ENCODE data around the gene FNIP2. TPM values are rescaled to one million over a fixed set of nuclear protein-coding genes. Genes with fewer than 3 reads are reported as not detected.

FNIP2 gene
- total and polyA plus RNA-seq, 8 donors: 4.8 to 109 (median 28.9) TPM

DNA sequence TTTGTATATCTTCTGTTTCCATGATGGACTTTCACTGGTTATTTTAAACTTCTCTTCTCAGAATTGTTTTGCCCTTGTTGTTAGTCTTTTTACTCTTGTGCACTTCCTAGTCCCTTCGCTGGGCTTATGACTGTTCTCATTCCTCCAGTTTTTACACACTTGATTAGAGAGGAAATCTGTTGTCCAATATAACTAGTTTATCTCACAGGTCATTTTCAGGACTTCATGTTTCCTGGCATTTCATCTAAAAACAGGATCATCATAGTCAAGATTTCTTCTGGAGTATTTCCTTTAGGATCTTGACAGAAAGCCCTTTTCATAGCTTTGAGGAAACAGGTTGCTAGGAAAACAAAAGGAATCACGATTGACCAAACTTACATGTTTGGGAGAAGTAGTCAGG is 3.0 kb downstream of the FNIP2 start:
- no peaks in the 10 kb centered on the region for H3K27me3 ChIP-seq
- H3K4me1 ChIP-seq: peaks cover 36 to 85% (median 63%) of the 10 kb centered on the region in 4 donors
- H3K9me3 ChIP-seq: no peaks in the 10 kb centered on the region
- H3K27ac ChIP-seq: peak overlapping the region in 4 of 5 donors; percentile 1 to 94 (median 88)
- intact Hi-C loops (cut with DNase I; ENCODE audit: low total_unique reads): no loop called here
- TF ChIP-seq EP300 (IDR thresholded peaks at IDR 0.05) (no peak), POLR2AphosphoS5 (IDR thresholded peaks at IDR 0.05) (no peak), POLR2A (IDR thresholded peaks at IDR 0.05) (no peak)
- TF ChIP-seq, protein P1, sequence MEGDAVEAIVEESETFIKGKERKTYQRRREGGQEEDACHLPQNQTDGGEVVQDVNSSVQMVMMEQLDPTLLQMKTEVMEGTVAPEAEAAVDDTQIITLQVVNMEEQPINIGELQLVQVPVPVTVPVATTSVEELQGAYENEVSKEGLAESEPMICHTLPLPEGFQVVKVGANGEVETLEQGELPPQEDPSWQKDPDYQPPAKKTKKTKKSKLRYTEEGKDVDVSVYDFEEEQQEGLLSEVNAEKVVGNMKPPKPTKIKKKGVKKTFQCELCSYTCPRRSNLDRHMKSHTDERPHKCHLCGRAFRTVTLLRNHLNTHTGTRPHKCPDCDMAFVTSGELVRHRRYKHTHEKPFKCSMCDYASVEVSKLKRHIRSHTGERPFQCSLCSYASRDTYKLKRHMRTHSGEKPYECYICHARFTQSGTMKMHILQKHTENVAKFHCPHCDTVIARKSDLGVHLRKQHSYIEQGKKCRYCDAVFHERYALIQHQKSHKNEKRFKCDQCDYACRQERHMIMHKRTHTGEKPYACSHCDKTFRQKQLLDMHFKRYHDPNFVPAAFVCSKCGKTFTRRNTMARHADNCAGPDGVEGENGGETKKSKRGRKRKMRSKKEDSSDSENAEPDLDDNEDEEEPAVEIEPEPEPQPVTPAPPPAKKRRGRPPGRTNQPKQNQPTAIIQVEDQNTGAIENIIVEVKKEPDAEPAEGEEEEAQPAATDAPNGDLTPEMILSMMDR (IDR thresholded peaks at IDR 0.05): no peak
- H3K36me3 ChIP-seq: no peaks in the 10 kb centered on the region
- WGBS, 5 donors: 21 to 50% (median 36%) methylated on average over 2 of the region's 2 CpGs
- H3K4me3 ChIP-seq: peak overlapping the region in 2 of 4 donors; percentile 81 to 84
- DNase-seq: no peak

DNA sequence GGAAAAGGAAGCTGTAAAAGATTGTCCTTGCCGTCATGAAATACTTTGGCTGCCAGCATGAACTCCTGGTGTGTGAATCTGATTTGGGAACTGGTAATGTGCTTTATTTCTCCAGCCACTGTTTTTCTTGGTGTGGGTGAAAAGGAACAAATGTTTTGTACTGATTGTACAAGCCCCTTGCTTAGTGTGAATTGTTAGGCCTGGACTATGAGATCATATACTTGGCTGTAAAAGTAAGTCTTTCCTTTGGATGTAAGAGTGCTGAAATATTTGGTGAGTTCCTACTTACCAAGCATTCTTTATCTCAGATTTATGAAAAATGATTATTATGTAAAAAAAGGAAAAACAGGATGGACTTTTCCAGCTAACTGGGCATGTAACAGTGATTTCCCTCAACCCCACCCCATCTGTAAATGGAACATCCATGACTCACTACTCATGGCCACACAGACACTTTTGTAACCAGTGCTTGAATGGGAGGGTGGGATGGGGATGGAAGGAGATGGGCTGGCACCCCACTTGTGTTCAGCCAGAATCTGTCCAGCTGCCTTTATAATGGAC is 6.3 kb downstream of the FNIP2 start:
- Histone ChIP-seq H3K36me3 (no peaks in the 10 kb centered on the region), H3K27ac (peak overlapping the region; percentile 52 to 79 (median 71)), H3K4me3 (no peak overlapping the region), H3K27me3 (no peaks in the 10 kb centered on the region), H3K9me3 (no peaks in the 10 kb centered on the region), H3K4me1 (peaks cover 48 to 98% (median 79%) of the 10 kb centered on the region in 4 donors)
- intact Hi-C loops (cut with DNase I; ENCODE audit: low total_unique reads): no loop called here
- TF ChIP-seq POLR2AphosphoS5 (IDR thresholded peaks at IDR 0.05): peak in 1 of 3 donors; percentile 28
- TF ChIP-seq, protein P1 (IDR thresholded peaks at IDR 0.05): no peak
- peak in 1 of 2 donors; percentile 69 for DNase-seq
- WGBS, 5 donors: 15 to 36% (median 23%) methylated on average over 1 of the region's 1 CpG

DNA sequence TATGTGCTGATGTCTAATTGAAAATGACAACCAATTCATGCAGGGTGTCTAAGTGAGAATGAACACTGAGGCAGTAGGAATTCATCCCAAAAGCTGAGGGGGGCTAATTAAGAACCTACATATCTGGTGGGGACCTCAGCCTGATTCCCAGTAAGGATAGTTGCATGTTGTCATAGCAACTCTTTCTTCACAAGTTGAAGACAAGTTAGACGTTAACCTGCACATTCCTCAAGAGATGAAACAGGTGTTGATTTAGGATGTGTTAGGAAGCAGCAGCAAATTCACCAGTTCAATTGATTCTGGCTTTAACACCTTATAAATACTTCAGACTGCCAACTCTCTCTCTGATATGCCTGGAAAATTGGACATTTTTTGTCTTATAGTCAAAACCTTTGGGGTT is 7.3 kb downstream of the FNIP2 start:
- H3K4me3 ChIP-seq: no peak overlapping the region
- intact Hi-C loops (cut with DNase I; ENCODE audit: low total_unique reads): no loop called here
- no peaks in the 10 kb centered on the region for H3K27me3 ChIP-seq
- peaks cover 40 to 91% (median 73%) of the 10 kb centered on the region in 4 donors for H3K4me1 ChIP-seq
- H3K27ac ChIP-seq: peak overlapping the region in 3 of 5 donors; percentile 71 to 79 (median 76)
- DNase-seq: no peak
- no peaks in the 10 kb centered on the region for H3K9me3 ChIP-seq
- WGBS, 5 donors: 35 to 56% (median 39%) methylated on average over 1 of the region's 1 CpG
- H3K36me3 ChIP-seq: no peaks in the 10 kb centered on the region
- TF ChIP-seq POLR2A (IDR thresholded peaks at IDR 0.05) (no peak), EP300 (IDR thresholded peaks at IDR 0.05) (no peak), POLR2AphosphoS5 (IDR thresholded peaks at IDR 0.05) (no peak)
- TF ChIP-seq, protein P1 (IDR thresholded peaks at IDR 0.05): no peak

DNA sequence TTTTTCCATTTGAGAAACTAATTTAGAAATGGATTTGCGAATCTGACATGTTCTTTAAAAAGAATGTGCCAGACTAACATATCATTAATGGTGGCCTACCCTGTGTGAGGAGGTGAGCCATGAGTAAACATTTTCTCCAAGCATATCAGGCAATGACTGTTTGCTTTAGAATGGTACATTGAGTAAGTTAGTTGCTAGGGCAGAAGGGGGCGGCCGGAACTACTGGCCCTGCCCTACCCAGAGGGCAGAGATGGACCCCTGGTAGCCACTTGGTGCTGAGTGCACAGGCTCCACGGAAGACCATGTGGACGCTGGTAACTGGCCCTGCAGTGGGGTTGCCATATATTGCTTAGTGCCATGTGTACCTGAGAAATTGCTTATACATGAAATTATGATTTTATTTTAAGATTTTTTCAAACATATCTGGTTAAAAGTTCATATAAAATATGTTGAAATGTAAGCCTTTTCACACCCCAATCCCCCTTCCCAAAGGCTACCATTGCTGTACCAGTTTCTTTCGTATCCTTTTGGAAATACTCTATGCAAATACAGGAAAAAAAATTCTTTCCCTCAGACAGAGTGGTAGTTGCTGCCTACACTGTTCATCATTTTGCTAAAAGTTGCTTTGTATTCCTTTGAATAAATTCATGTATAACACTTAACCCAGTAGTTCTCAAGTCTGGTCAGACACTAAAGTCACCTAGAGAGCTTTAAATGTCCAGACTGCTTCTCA is 8.8 kb downstream of the FNIP2 start:
- no peak for TF ChIP-seq POLR2A (IDR thresholded peaks at IDR 0.05)
- TF ChIP-seq, protein P1 (IDR thresholded peaks at IDR 0.05): no peak
- TF ChIP-seq POLR2AphosphoS5 (IDR thresholded peaks at IDR 0.05): peak in 2 of 3 donors; percentile 37 to 66
- no peak for TF ChIP-seq EP300 (IDR thresholded peaks at IDR 0.05)
- H3K27ac ChIP-seq: peak overlapping the region; percentile 28 to 80 (median 68)
- H3K4me3 ChIP-seq: no peak overlapping the region
- 29 to 56% (median 35%) methylated on average over 6 of the region's 6 CpGs for WGBS, 5 donors
- no peaks in the 10 kb centered on the region for H3K9me3 ChIP-seq
- peaks cover 43 to 91% (median 72%) of the 10 kb centered on the region in 4 donors for H3K4me1 ChIP-seq
- H3K27me3 ChIP-seq: no peaks in the 10 kb centered on the region
- H3K36me3 ChIP-seq: no peaks in the 10 kb centered on the region
- DNase-seq: peak; percentile 47 to 70
- intact Hi-C loops (cut with DNase I; ENCODE audit: low total_unique reads): no loop called here
